ENCODE data around the gene HOXD3. TPM values are rescaled to one million over a fixed set of nuclear protein-coding genes. Genes with fewer than 3 reads are reported as not detected.

Gene HOXD3
- polyA plus RNA-seq, 1 donor (not counting 4 experiments of a cell fraction or from before 2014, with no cell fraction given) = not detected

GRCh38 chr2:176145085-176145969, 11.8 kb upstream of the HOXD3 start:
- FAIRE-seq = no peak
- Histone ChIP-seq H3K36me3 (ENCODE audit: control insufficient read depth in 2 of 2, extremely low read depth in 1 of 2, insufficient read depth in 2 of 2, low read length in 2 of 2) (no peaks in the 10 kb centered on the region), H3K27me3 (ENCODE audit: control insufficient read depth, extremely low read depth, insufficient read depth, low read length) (peaks cover 79% of the 10 kb centered on the region), H3K9me3 (ENCODE audit: control insufficient read depth, low read depth, low read length) (no peaks in the 10 kb centered on the region), H3K4me1 (ENCODE audit: control insufficient read depth, extremely low read depth, insufficient read depth, low read length) (no peaks in the 10 kb centered on the region), H3K79me2 (ENCODE audit: control insufficient read depth, insufficient read depth, low read length) (no peaks in the 10 kb centered on the region), H3K9ac (ENCODE audit: control insufficient read depth, extremely low read depth, insufficient read depth, low read length) (no peak overlapping the region), H3K27ac (ENCODE audit: control insufficient read depth, insufficient read depth, low read length) (no peak overlapping the region), H3K9me1 (ENCODE audit: control insufficient read depth, extremely low read depth, insufficient read depth, low read length) (no peaks in the 10 kb centered on the region), H3K4me2 (ENCODE audit: control insufficient read depth, extremely low read depth, insufficient read depth, low read depth, low read length) (no peak overlapping the region), H3K4me3 (ENCODE audit: control insufficient read depth in 2 of 3, extremely low read depth in 1 of 3, insufficient read depth in 2 of 3, low read depth in 1 of 3, low read length in 3 of 3) (no peak overlapping the region), H2AFZ (ENCODE audit: control insufficient read depth, low read length) (no peak overlapping the region), H4K20me1 (ENCODE audit: control insufficient read depth, extremely low read depth, insufficient read depth, low read length) (no peaks in the 10 kb centered on the region)
- TF ChIP-seq EZH2 (IDR thresholded peaks at IDR 0.05; ENCODE audit: low read length) (no peak), CTCF (optimal IDR thresholded peaks at IDR 0.05 in 1 of 3, IDR thresholded peaks at IDR 0.05 in 1 of 3, conservative IDR thresholded peaks at IDR 0.05 in 1 of 3; ENCODE audit: extremely low read depth in 1 of 3, insufficient read depth in 2 of 3, low read length in 3 of 3) (no peak)
- dilution Hi-C loops (cut with MboI; ENCODE audit: extremely low pct_ligation_motif_present, low sequenced_read_pairs) = no loop called here
- no peak for DNase-seq (ENCODE audit: low read depth, low spot score)

- no peak overlapping the region for H3K9ac ChIP-seq (ENCODE audit: control insufficient read depth, extremely low read depth, insufficient read depth, low read length)
- H3K4me2 ChIP-seq (ENCODE audit: control insufficient read depth, extremely low read depth, insufficient read depth, low read depth, low read length) = no peak overlapping the region
- H3K27ac ChIP-seq (ENCODE audit: control insufficient read depth, insufficient read depth, low read length) = no peak overlapping the region
- H3K9me3 ChIP-seq (ENCODE audit: control insufficient read depth, low read depth, low read length) = no peaks in the 10 kb centered on the region
- no peak for FAIRE-seq
- no peak for DNase-seq (ENCODE audit: low read depth, low spot score)
- H3K27me3 ChIP-seq (ENCODE audit: control insufficient read depth, extremely low read depth, insufficient read depth, low read length) = peaks cover 80% of the 10 kb centered on the region
- no peak for TF ChIP-seq CTCF (optimal IDR thresholded peaks at IDR 0.05 in 1 of 3, IDR thresholded peaks at IDR 0.05 in 1 of 3, conservative IDR thresholded peaks at IDR 0.05 in 1 of 3; ENCODE audit: extremely low read depth in 1 of 3, insufficient read depth in 2 of 3, low read length in 3 of 3)
- TF ChIP-seq EZH2 (IDR thresholded peaks at IDR 0.05; ENCODE audit: low read length) = no peak
- no peak overlapping the region for H2AFZ ChIP-seq (ENCODE audit: control insufficient read depth, low read length)
- no peaks in the 10 kb centered on the region for H3K36me3 ChIP-seq (ENCODE audit: control insufficient read depth in 2 of 2, extremely low read depth in 1 of 2, insufficient read depth in 2 of 2, low read length in 2 of 2)
- dilution Hi-C loops (cut with MboI; ENCODE audit: extremely low pct_ligation_motif_present, low sequenced_read_pairs) = no loop called here
- H3K79me2 ChIP-seq (ENCODE audit: control insufficient read depth, insufficient read depth, low read length) = no peaks in the 10 kb centered on the region
- H3K4me3 ChIP-seq (ENCODE audit: control insufficient read depth in 2 of 3, extremely low read depth in 1 of 3, insufficient read depth in 2 of 3, low read depth in 1 of 3, low read length in 3 of 3) = no peak overlapping the region
- no peaks in the 10 kb centered on the region for H3K9me1 ChIP-seq (ENCODE audit: control insufficient read depth, extremely low read depth, insufficient read depth, low read length)
- H4K20me1 ChIP-seq (ENCODE audit: control insufficient read depth, extremely low read depth, insufficient read depth, low read length) = no peaks in the 10 kb centered on the region
- no peaks in the 10 kb centered on the region for H3K4me1 ChIP-seq (ENCODE audit: control insufficient read depth, extremely low read depth, insufficient read depth, low read length)
These were observed 11.0 kb upstream of the HOXD3 start for GRCh38 chr2:176146101-176146500.

All from keratinocyte (primary cell).